HCT116 (cell line): ENCODE results near the gene INHBA. TPM values are rescaled to one million over a fixed set of nuclear protein-coding genes. Genes with fewer than 3 reads are reported as not detected.

Source experiments
- ATAC-seq: fragments of 200-7000 bp; cut with Tn5 transposase; 2 replicates; pipeline ENCODE4 v1.9.1; 2020; ENCODE audit warnings: mild to moderate bottlenecking, moderate library complexity
- BruUV-seq: library from RNA; stranded (reverse); fragments of 400-500 nt; replicated peaks from 2 replicates; lab custom pipeline; 2021; lab: Mats Ljungman, UMichigan
- CTCF ChIA-PET: fragments of 300-600 bp; sonication (Branson Sonifier 250); formaldehyde crosslinking; loops from one replicate; lab custom pipeline; 2021; ENCODE audit warnings: antibody characterized with exemption; lab: Charles Lee
- POLR2A ChIA-PET: fragments of 300-600, 350-600 bp; sonication (Branson Sonifier 250); formaldehyde crosslinking; loops from one replicate; lab custom pipeline; 2021; ENCODE audit warnings: antibody characterized with exemption; lab: Charles Lee
- RAD21 ChIA-PET, 2 experiments: fragments of 300-600 bp; sonication (Branson Sonifier 250); formaldehyde crosslinking; loops; one replicate each; lab custom pipeline; 2023; ENCODE audit warnings: low total read pairs in 2 of 2; ENCODE audit not compliant: uncharacterized antibody in 2 of 2, unreplicated experiment in 2 of 2, low non-redundant PET in 1 of 2; lab: Charles Lee
- DNase-seq: peaks from one replicate; pipeline ENCODE4 v3.0.0-alpha.2; 2010; ENCODE audit warnings: low read depth, low spot score
- H2AFZ ChIP-seq: fragments of 200-600 bp; shearing (Covaris generic), sonication (generic); 2 replicates; pipeline ENCODE4 v1.6.1; 2017; ENCODE audit warnings: low read depth, mixed run types, mixed read lengths, antibody characterized with exemption, low read length; ENCODE audit not compliant: poor library complexity, severe bottlenecking
- H3K27ac ChIP-seq: 2 replicates; pipeline ENCODE4 v1.5.1; 2012; ENCODE audit warnings: low read depth, low read length
- H3K27me3 ChIP-seq: fragments of 200-600 bp; sonication (generic); 2 replicates; pipeline ENCODE4 v1.6.1; 2016; ENCODE audit warnings: mixed run types, low read length, mixed read lengths; ENCODE audit not compliant: insufficient read depth
- H3K36me3 ChIP-seq, 2 experiments: fragments of 200-500 bp in 1 of 2; fragments of 200-600 bp in 1 of 2; sonication (Bioruptor generic) in 1 of 2; sonication (generic) in 1 of 2; 2 replicates each; pipeline versions ENCODE4 v1.5.1 to v1.6.1; 2014 to 2016; ENCODE audit warnings: low read length in 2 of 2, inconsistent platforms in 1 of 2, mixed read lengths in 1 of 2, mixed run types in 1 of 2; ENCODE audit not compliant: insufficient read depth in 2 of 2, control insufficient read depth in 1 of 2
- H3K4me1 ChIP-seq, 2 experiments: fragments of 200-600 bp in 1 of 2; sonication (generic) in 1 of 2; 2 replicates each; pipeline versions ENCODE4 v1.5.1 to v1.6.1; 2012 to 2017; ENCODE audit warnings: low read length in 2 of 2, inconsistent platforms in 1 of 2, mild to moderate bottlenecking in 1 of 2, mixed read lengths in 1 of 2, mixed run types in 1 of 2, moderate library complexity in 1 of 2; ENCODE audit not compliant: insufficient read depth in 2 of 2, control insufficient read depth in 1 of 2
- H3K4me2 ChIP-seq: fragments of 200-600 bp; sonication (generic); 2 replicates; pipeline ENCODE4 v1.6.1; 2017; ENCODE audit warnings: mixed run types, low read length, mixed read lengths
- H3K4me3 ChIP-seq, 2 experiments: fragments of 200-600 bp in 1 of 2; sonication (generic) in 1 of 2; replicated peaks in 1 of 2; 2 replicates each; pipeline ENCODE4 v1.5.1; 2011 to 2016; ENCODE audit warnings: low read length in 2 of 2, control low read depth in 1 of 2, low read depth in 1 of 2, mild to moderate bottlenecking in 1 of 2, mixed read lengths in 1 of 2, mixed run types in 1 of 2
- H3K79me2 ChIP-seq: fragments of 200-600 bp; sonication (generic); 2 replicates; pipeline ENCODE4 v1.6.1; 2017; ENCODE audit warnings: mild to moderate bottlenecking, mixed run types, low read length, moderate library complexity, mixed read lengths; ENCODE audit not compliant: insufficient read depth
- H3K9ac ChIP-seq: fragments of 200-600 bp; sonication (generic); 2 replicates; pipeline ENCODE4 v1.6.1; 2016; ENCODE audit warnings: low read length, mixed read lengths
- H3K9me2 ChIP-seq: fragments of 200-600 bp; sonication (generic), shearing (Covaris generic); 2 replicates; pipeline ENCODE4 v1.6.1; 2017; ENCODE audit warnings: mixed run types, mild to moderate bottlenecking, moderate library complexity; ENCODE audit not compliant: insufficient read depth
- H3K9me3 ChIP-seq, 2 experiments: fragments of 200-500 bp in 1 of 2; fragments of 200-600 bp in 1 of 2; sonication (Bioruptor generic) in 1 of 2; sonication (generic) in 1 of 2; 2 replicates each; pipeline ENCODE4 v1.6.1; 2014 to 2017; ENCODE audit warnings: low read length in 2 of 2, mixed read lengths in 2 of 2, inconsistent platforms in 1 of 2, low read depth in 1 of 2, mild to moderate bottlenecking in 1 of 2, mixed run types in 1 of 2, moderate library complexity in 1 of 2; ENCODE audit not compliant: control insufficient read depth in 1 of 2, insufficient read depth in 1 of 2
- H4K20me1 ChIP-seq: fragments of 200-600 bp; sonication (generic), shearing (Covaris generic); 2 replicates; pipeline ENCODE4 v1.6.1; 2017; ENCODE audit warnings: mixed run types, mild to moderate bottlenecking, moderate library complexity; ENCODE audit not compliant: insufficient read depth
- CBX3 ChIP-seq: IDR thresholded peaks from 2 replicates; pipeline ENCODE4 v1.6.1; 2012; ENCODE audit warnings: low read depth
- CEBPB ChIP-seq: IDR thresholded peaks from 2 replicates; pipeline ENCODE4 v1.6.1; 2012; ENCODE audit warnings: low read depth
- EGR1 ChIP-seq: IDR thresholded peaks from 2 replicates; pipeline ENCODE4 v1.6.1; 2012; ENCODE audit warnings: low read depth
- FOSL1 ChIP-seq: IDR thresholded peaks from 2 replicates; pipeline ENCODE4 v1.6.1; 2012; ENCODE audit warnings: low read depth
- POLR2A ChIP-seq: IDR thresholded peaks from 2 replicates; pipeline ENCODE4 v1.7.0; 2011; ENCODE audit warnings: borderline replicate concordance; ENCODE audit not compliant: insufficient read depth, insufficient read length; ENCODE audit errors: extremely low read depth
- RAD21 ChIP-seq: IDR thresholded peaks from 2 replicates; pipeline ENCODE4 v1.6.1; 2012; ENCODE audit warnings: low read depth, mild to moderate bottlenecking
- SP1 ChIP-seq: IDR thresholded peaks from 2 replicates; pipeline ENCODE4 v1.6.1; 2012; ENCODE audit warnings: low read depth
- SRF ChIP-seq: IDR thresholded peaks from 2 replicates; pipeline ENCODE4 v1.6.1; 2012; ENCODE audit warnings: low read depth
- intact Hi-C: fragments of 100-400 bp; cut with micrococcal nuclease; formaldehyde crosslinking; loops from 2 replicates; pipeline ENCODE4 v1.10.0; 2022
- total RNA-seq: library from RNA; stranded (reverse); gene quantifications from one replicate; pipeline ENCODE4 v1.2.1, GENCODE V29; 2021; ENCODE audit not compliant: unreplicated experiment

INHBA gene
- total RNA-seq, 1 experiment from 2014 or later, result 0.10 TPM

DNA sequence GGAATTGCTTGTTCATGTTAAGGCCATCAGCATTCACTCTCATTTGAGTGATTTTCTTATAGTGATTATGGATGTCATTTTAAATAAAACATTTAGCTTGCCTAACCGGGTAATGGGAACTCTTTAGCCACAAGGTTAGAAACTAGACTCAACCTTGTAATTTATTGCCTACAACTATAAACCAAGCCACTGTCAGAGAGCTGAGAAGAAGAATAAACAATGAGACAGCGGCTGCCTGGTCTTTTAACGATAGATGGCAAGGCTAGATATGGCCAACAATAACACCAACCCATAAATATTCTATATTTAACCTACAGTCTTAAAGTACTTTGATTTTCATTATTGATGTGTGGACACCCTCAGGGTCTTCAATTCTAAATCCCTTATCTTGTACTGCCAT lies 27.8 kb upstream of the INHBA start:
- H3K9ac ChIP-seq, result no peak overlapping the region
- ATAC-seq (no peak), DNase-seq (no peak)
- no peaks in the 10 kb centered on the region for H3K9me3 ChIP-seq
- no peak overlapping the region for H3K4me3 ChIP-seq
- no TSS peak for BruUV-seq
- ChIA-PET CTCF (no interaction called here), RAD21 (no interaction called here), POLR2A (no interaction called here)
- H3K36me3 ChIP-seq, result no peaks in the 10 kb centered on the region
- H4K20me1 ChIP-seq, result no peaks in the 10 kb centered on the region
- H3K4me2 ChIP-seq, result no peak overlapping the region
- TF ChIP-seq SP1 (no peak), RAD21 (no peak), FOSL1 (no peak), CBX3 (no peak), EGR1 (no peak), CEBPB (no peak)
- H3K4me1 ChIP-seq, result no peaks in the 10 kb centered on the region
- H3K9me2 ChIP-seq, result no peaks in the 10 kb centered on the region
- H3K27ac ChIP-seq, result no peak overlapping the region
- H2AFZ ChIP-seq, result no peak overlapping the region
- 0 out of 2 replicates have a peak, but pooled peaks cover 6% of the 10 kb centered on the region for H3K27me3 ChIP-seq
- intact Hi-C loops, result loop anchor here (5.0 kb wide), 1 partner anchor 1498 kb away; no protein-coding TSS in a partner anchor
- no peaks in the 10 kb centered on the region for H3K79me2 ChIP-seq

DNA sequence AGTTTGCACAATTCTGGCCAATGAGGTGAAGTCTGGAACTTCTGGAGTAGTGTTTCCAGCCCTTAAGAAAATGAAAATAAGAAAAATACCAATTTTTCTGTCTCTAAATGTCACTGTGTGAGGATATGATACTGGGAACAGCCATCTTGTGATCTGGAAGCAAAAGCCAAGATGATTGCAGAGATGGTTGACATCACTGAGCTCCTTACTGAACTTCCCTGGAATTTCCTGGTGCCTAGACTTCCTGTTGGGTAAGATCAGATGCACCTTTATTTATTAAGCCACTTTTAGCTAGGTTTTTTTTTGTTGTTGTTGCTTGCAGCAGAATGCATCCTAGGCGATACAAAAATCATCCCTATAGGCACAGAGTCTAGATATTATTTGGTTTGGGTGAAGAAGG lies 27.3 kb upstream of the INHBA start:
- TF ChIP-seq POLR2A (no peak), SRF (no peak)
- no peak for DNase-seq
- ChIA-PET POLR2A (no interaction called here), RAD21 (no interaction called here), CTCF (no interaction called here)
- no peaks in the 10 kb centered on the region for H3K79me2 ChIP-seq
- H3K4me1 ChIP-seq, result no peaks in the 10 kb centered on the region
- H3K9me3 ChIP-seq, result no peaks in the 10 kb centered on the region
- no peak overlapping the region for H2AFZ ChIP-seq
- 0 out of 2 replicates have a peak, but pooled peaks cover 6% of the 10 kb centered on the region for H3K27me3 ChIP-seq
- H3K36me3 ChIP-seq, result no peaks in the 10 kb centered on the region
- ATAC-seq, result no peak
- intact Hi-C loops, result loop anchor here (5.0 kb wide), 1 partner anchor 1498 kb away; no protein-coding TSS in a partner anchor
- no TSS peak for BruUV-seq
- H3K9me2 ChIP-seq, result no peaks in the 10 kb centered on the region
- no peak overlapping the region for H3K4me3 ChIP-seq
- H4K20me1 ChIP-seq, result no peaks in the 10 kb centered on the region
- no peak overlapping the region for H3K9ac ChIP-seq
- H3K4me2 ChIP-seq, result no peak overlapping the region
- no peak overlapping the region for H3K27ac ChIP-seq
